Measurements from ENCODE around the gene LRP6. TPM values are rescaled to one million over a fixed set of nuclear protein-coding genes. Genes with fewer than 3 reads are reported as not detected.

Gene LRP6
- polyA plus RNA-seq, 4 donors: 2.2 to 23.6 (median 4.1) TPM

GRCh38 chr12:12206776-12207388, 60.0 kb downstream of the LRP6 start:
- H3K9me3 ChIP-seq (ENCODE audit: control insufficient read depth in 2 of 2, insufficient read depth in 1 of 2, low read depth in 1 of 2, low read length in 1 of 2): no peaks in the 10 kb centered on the region
- H3K27ac ChIP-seq (ENCODE audit: low read depth in 1 of 3, low read length in 2 of 3): no peak overlapping the region
- H3K36me3 ChIP-seq (ENCODE audit: control insufficient read depth in 3 of 3, insufficient read depth in 2 of 3, low read depth in 1 of 3, low read length in 3 of 3): peaks cover 0 to 7% (median 0%) of the 10 kb centered on the region in 3 donors
- DNase-seq (no peak), FAIRE-seq (no peak)
- 92 to 95% (median 94%) methylated on average over 5 of the region's 5 CpGs for WGBS, 3 donors
- no peak overlapping the region for H3K4me3 ChIP-seq (ENCODE audit: low read depth in 1 of 3, low read length in 3 of 3)
- no peaks in the 10 kb centered on the region for H3K27me3 ChIP-seq (ENCODE audit: control insufficient read depth in 3 of 3, insufficient read depth in 3 of 3, low read length in 3 of 3)
- no peaks in the 10 kb centered on the region for H3K4me1 ChIP-seq (ENCODE audit: control insufficient read depth in 3 of 3, insufficient read depth in 2 of 3, low read depth in 1 of 3, low read length in 2 of 3)

DNA sequence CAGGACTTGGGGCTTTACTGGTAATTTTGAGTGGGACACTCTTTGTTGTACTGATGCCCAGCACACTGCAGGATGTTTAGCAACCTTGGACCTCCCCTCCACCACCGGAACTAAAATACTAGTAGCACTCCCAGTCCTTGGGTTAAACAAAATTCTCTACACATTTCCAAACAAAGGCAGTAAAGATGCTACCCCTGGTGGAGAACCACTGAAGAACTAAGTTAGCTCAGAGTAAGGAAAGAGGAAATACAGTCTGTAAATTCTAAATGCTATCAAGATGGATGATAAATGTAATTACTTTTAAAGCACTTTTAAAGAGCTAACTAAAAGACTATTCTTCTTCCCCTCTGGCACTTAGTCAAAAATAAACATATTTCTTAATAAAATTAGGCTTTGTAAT, 64.1 kb downstream of the LRP6 start:
- Histone ChIP-seq H3K36me3 (ENCODE audit: control insufficient read depth in 3 of 3, insufficient read depth in 2 of 3, low read depth in 1 of 3, low read length in 3 of 3) (peaks cover 0 to 9% (median 3%) of the 10 kb centered on the region in 3 donors), H3K27me3 (ENCODE audit: control insufficient read depth in 3 of 3, insufficient read depth in 3 of 3, low read length in 3 of 3) (no peaks in the 10 kb centered on the region), H3K27ac (ENCODE audit: low read depth in 1 of 3, low read length in 2 of 3) (no peak overlapping the region), H3K4me3 (ENCODE audit: low read depth in 1 of 3, low read length in 3 of 3) (no peak overlapping the region), H3K4me1 (ENCODE audit: control insufficient read depth in 3 of 3, insufficient read depth in 2 of 3, low read depth in 1 of 3, low read length in 2 of 3) (no peaks in the 10 kb centered on the region), H3K9me3 (ENCODE audit: control insufficient read depth in 2 of 2, insufficient read depth in 1 of 2, low read depth in 1 of 2, low read length in 1 of 2) (peaks cover 0 to 12% of the 10 kb centered on the region in 2 donors)
- FAIRE-seq (no peak), DNase-seq (no peak)
- 78 to 96% (median 92%) methylated on average over 1 of the region's 1 CpG for WGBS, 3 donors

DNA sequence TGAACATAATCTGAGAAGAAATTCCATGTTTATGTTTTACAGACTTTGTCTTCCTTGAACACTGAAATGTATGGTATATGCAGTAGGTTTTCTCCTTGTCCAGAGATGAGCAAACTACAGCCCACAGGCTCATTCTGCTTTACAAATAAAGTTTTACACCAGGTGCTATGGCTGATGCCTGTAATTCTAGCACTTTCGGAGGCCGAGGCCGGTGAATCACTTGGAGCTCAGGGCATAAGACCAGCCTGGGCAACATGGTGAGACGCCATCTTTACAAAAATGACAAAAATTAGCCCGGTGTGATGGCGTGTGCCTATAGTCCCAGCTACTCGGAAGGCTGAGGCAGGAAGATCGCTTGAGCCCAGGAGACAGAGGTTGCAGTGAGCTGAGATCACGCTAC, 64.7 kb downstream of the LRP6 start:
- DNase-seq (no peak), FAIRE-seq (no peak)
- no peaks in the 10 kb centered on the region for H3K4me1 ChIP-seq (ENCODE audit: control insufficient read depth in 3 of 3, insufficient read depth in 2 of 3, low read depth in 1 of 3, low read length in 2 of 3)
- peaks cover 0 to 14% of the 10 kb centered on the region in 2 donors for H3K9me3 ChIP-seq (ENCODE audit: control insufficient read depth in 2 of 2, insufficient read depth in 1 of 2, low read depth in 1 of 2, low read length in 1 of 2)
- H3K27ac ChIP-seq (ENCODE audit: low read depth in 1 of 3, low read length in 2 of 3): no peak overlapping the region
- H3K4me3 ChIP-seq (ENCODE audit: low read depth in 1 of 3, low read length in 3 of 3): no peak overlapping the region
- H3K36me3 ChIP-seq (ENCODE audit: control insufficient read depth in 3 of 3, insufficient read depth in 2 of 3, low read depth in 1 of 3, low read length in 3 of 3): peaks cover 0 to 11% (median 4%) of the 10 kb centered on the region in 3 donors
- 92 to 95% (median 93%) methylated on average over 9 of the region's 9 CpGs for WGBS, 3 donors
- no peaks in the 10 kb centered on the region for H3K27me3 ChIP-seq (ENCODE audit: control insufficient read depth in 3 of 3, insufficient read depth in 3 of 3, low read length in 3 of 3)

DNA sequence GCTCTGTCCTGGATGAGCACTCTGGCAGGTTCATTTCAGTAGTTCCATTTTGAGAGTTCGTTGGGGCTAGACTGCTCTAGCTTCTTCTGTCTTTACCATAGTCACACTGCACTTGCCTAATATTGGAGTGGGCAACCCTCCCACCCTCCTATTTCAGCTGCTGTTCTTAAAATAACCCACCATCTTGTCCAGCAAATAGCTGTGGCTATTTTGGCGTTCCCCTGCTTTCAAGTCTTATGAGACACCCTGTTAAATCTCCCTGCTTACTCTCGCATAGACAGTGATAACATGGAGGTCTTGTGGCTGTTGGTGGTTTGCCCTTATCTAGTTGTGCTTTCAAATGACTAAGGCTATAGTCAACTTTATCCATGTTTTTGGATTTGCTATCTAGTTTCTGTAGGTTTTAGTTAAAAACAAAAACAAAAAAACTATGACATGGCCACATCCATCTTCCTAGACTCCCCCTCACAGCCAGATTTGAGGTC, 65.5 kb downstream of the LRP6 start:
- Histone ChIP-seq H3K4me1 (ENCODE audit: control insufficient read depth in 3 of 3, insufficient read depth in 2 of 3, low read depth in 1 of 3, low read length in 2 of 3) (no peaks in the 10 kb centered on the region), H3K27ac (ENCODE audit: low read depth in 1 of 3, low read length in 2 of 3) (no peak overlapping the region), H3K9me3 (ENCODE audit: control insufficient read depth in 2 of 2, insufficient read depth in 1 of 2, low read depth in 1 of 2, low read length in 1 of 2) (peaks cover 0 to 14% of the 10 kb centered on the region in 2 donors), H3K36me3 (ENCODE audit: control insufficient read depth in 3 of 3, insufficient read depth in 2 of 3, low read depth in 1 of 3, low read length in 3 of 3) (peaks cover 0 to 11% (median 5%) of the 10 kb centered on the region in 3 donors), H3K27me3 (ENCODE audit: control insufficient read depth in 3 of 3, insufficient read depth in 3 of 3, low read length in 3 of 3) (no peaks in the 10 kb centered on the region), H3K4me3 (ENCODE audit: low read depth in 1 of 3, low read length in 3 of 3) (no peak overlapping the region)
- FAIRE-seq (no peak), DNase-seq (no peak)
- WGBS, 3 donors: 74 to 95% (median 83%) methylated on average over 3 of the region's 3 CpGs

GRCh38 chr12:12200363-12200762, 66.5 kb downstream of the LRP6 start:
- Histone ChIP-seq H3K4me3 (ENCODE audit: low read depth in 1 of 3, low read length in 3 of 3) (no peak overlapping the region), H3K9me3 (ENCODE audit: control insufficient read depth in 2 of 2, insufficient read depth in 1 of 2, low read depth in 1 of 2, low read length in 1 of 2) (peaks cover 0 to 14% of the 10 kb centered on the region in 2 donors), H3K27ac (ENCODE audit: low read depth in 1 of 3, low read length in 2 of 3) (no peak overlapping the region), H3K4me1 (ENCODE audit: control insufficient read depth in 3 of 3, insufficient read depth in 2 of 3, low read depth in 1 of 3, low read length in 2 of 3) (no peaks in the 10 kb centered on the region), H3K36me3 (ENCODE audit: control insufficient read depth in 3 of 3, insufficient read depth in 2 of 3, low read depth in 1 of 3, low read length in 3 of 3) (peaks cover 0 to 11% (median 5%) of the 10 kb centered on the region in 3 donors), H3K27me3 (ENCODE audit: control insufficient read depth in 3 of 3, insufficient read depth in 3 of 3, low read length in 3 of 3) (no peaks in the 10 kb centered on the region)
- 89 to 92% (median 91%) methylated on average over 2 of the region's 2 CpGs for WGBS, 3 donors
- no peak for FAIRE-seq
- DNase-seq: no peak

DNA sequence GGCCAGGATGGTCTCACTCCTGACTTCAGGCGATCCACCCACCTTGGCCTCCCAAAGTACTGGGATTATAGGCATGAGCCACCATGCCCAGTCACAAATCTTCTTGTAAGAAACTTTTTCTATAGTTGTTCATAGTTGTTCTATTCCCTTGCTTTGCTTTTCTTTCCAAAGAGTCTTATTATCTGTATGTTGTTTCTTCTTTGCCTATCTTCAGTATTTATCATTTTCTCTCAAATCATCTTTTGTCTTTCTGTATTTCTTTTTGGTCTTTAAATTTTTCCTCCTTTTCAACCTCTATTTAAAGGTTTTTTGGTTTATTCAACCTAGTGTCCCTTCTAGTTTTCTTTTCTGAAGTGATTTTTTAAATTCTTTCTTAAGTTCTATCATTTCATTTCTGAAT, 68.7 kb downstream of the LRP6 start:
- Histone ChIP-seq H3K4me3 (ENCODE audit: low read depth in 1 of 3, low read length in 3 of 3) (no peak overlapping the region), H3K4me1 (ENCODE audit: control insufficient read depth in 3 of 3, insufficient read depth in 2 of 3, low read depth in 1 of 3, low read length in 2 of 3) (no peaks in the 10 kb centered on the region), H3K27ac (ENCODE audit: low read depth in 1 of 3, low read length in 2 of 3) (no peak overlapping the region), H3K27me3 (ENCODE audit: control insufficient read depth in 3 of 3, insufficient read depth in 3 of 3, low read length in 3 of 3) (no peaks in the 10 kb centered on the region), H3K9me3 (ENCODE audit: control insufficient read depth in 2 of 2, insufficient read depth in 1 of 2, low read depth in 1 of 2, low read length in 1 of 2) (peaks cover 0 to 14% of the 10 kb centered on the region in 2 donors), H3K36me3 (ENCODE audit: control insufficient read depth in 3 of 3, insufficient read depth in 2 of 3, low read depth in 1 of 3, low read length in 3 of 3) (peaks cover 0 to 9% (median 5%) of the 10 kb centered on the region in 3 donors)
- 89 to 100% (median 100%) methylated on average over 1 of the region's 1 CpG for WGBS, 3 donors
- DNase-seq (no peak), FAIRE-seq (no peak)

- Histone ChIP-seq H3K9me3 (ENCODE audit: control insufficient read depth in 2 of 2, insufficient read depth in 1 of 2, low read depth in 1 of 2, low read length in 1 of 2) (peaks cover 0 to 14% of the 10 kb centered on the region in 2 donors), H3K4me3 (ENCODE audit: low read depth in 1 of 3, low read length in 3 of 3) (no peak overlapping the region), H3K27me3 (ENCODE audit: control insufficient read depth in 3 of 3, insufficient read depth in 3 of 3, low read length in 3 of 3) (no peaks in the 10 kb centered on the region), H3K4me1 (ENCODE audit: control insufficient read depth in 3 of 3, insufficient read depth in 2 of 3, low read depth in 1 of 3, low read length in 2 of 3) (no peaks in the 10 kb centered on the region), H3K27ac (ENCODE audit: low read depth in 1 of 3, low read length in 2 of 3) (no peak overlapping the region), H3K36me3 (ENCODE audit: control insufficient read depth in 3 of 3, insufficient read depth in 2 of 3, low read depth in 1 of 3, low read length in 3 of 3) (peaks cover 0 to 6% (median 5%) of the 10 kb centered on the region in 3 donors)
- FAIRE-seq: no peak
- 40 to 52% (median 49%) methylated on average over 1 of the region's 1 CpG for WGBS, 3 donors
- DNase-seq: no peak
These were observed 69.7 kb downstream of the LRP6 start for GRCh38 chr12:12197128-12197527.

GRCh38 chr12:12195516-12195915, 71.3 kb downstream of the LRP6 start:
- H3K27ac ChIP-seq (ENCODE audit: low read depth in 1 of 3, low read length in 2 of 3): no peak overlapping the region
- H3K9me3 ChIP-seq (ENCODE audit: control insufficient read depth in 2 of 2, insufficient read depth in 1 of 2, low read depth in 1 of 2, low read length in 1 of 2): peaks cover 0 to 14% of the 10 kb centered on the region in 2 donors

GRCh38 chr12:12195081-12195480, 71.8 kb downstream of the LRP6 start:
- DNase-seq: no peak
- H3K4me3 ChIP-seq (ENCODE audit: low read depth in 1 of 3, low read length in 3 of 3): no peak overlapping the region
- WGBS, 3 donors: 91 to 95% (median 94%) methylated on average over 3 of the region's 3 CpGs
- H3K4me1 ChIP-seq (ENCODE audit: control insufficient read depth in 3 of 3, insufficient read depth in 2 of 3, low read depth in 1 of 3, low read length in 2 of 3): no peaks in the 10 kb centered on the region
- FAIRE-seq: no peak
- H3K36me3 ChIP-seq (ENCODE audit: control insufficient read depth in 3 of 3, insufficient read depth in 2 of 3, low read depth in 1 of 3, low read length in 3 of 3): peaks cover 0 to 4% (median 2%) of the 10 kb centered on the region in 3 donors
- no peak overlapping the region for H3K27ac ChIP-seq (ENCODE audit: low read depth in 1 of 3, low read length in 2 of 3)
- peaks cover 0 to 14% of the 10 kb centered on the region in 2 donors for H3K9me3 ChIP-seq (ENCODE audit: control insufficient read depth in 2 of 2, insufficient read depth in 1 of 2, low read depth in 1 of 2, low read length in 1 of 2)
- H3K27me3 ChIP-seq (ENCODE audit: control insufficient read depth in 3 of 3, insufficient read depth in 3 of 3, low read length in 3 of 3): no peaks in the 10 kb centered on the region

More at GRCh38 chr12:12195516-12195915, 71.3 kb downstream of the LRP6 start:
- 50 to 81% (median 74%) methylated on average over 1 of the region's 1 CpG for WGBS, 3 donors
- H3K4me3 ChIP-seq (ENCODE audit: low read depth in 1 of 3, low read length in 3 of 3): no peak overlapping the region
- H3K4me1 ChIP-seq (ENCODE audit: control insufficient read depth in 3 of 3, insufficient read depth in 2 of 3, low read depth in 1 of 3, low read length in 2 of 3): no peaks in the 10 kb centered on the region
- H3K36me3 ChIP-seq (ENCODE audit: control insufficient read depth in 3 of 3, insufficient read depth in 2 of 3, low read depth in 1 of 3, low read length in 3 of 3): peaks cover 0 to 4% (median 2%) of the 10 kb centered on the region in 3 donors
- FAIRE-seq (no peak), DNase-seq (no peak)
- no peaks in the 10 kb centered on the region for H3K27me3 ChIP-seq (ENCODE audit: control insufficient read depth in 3 of 3, insufficient read depth in 3 of 3, low read length in 3 of 3)
